Measurements from ENCODE around the gene PEDS1. TPM values are rescaled to one million over a fixed set of nuclear protein-coding genes. Genes with fewer than 3 reads are reported as not detected.
A peak's percentile ranks its signal among the peaks of the same experiment; 100 is the strongest.

The PEDS1 gene
- total and polyA plus RNA-seq, 2 of the 13 experiments (the other 11 are each of a cell fraction or from before 2014, with no cell fraction given), result 30.5 to 93.9 TPM

- peak; percentile 22 for TF ChIP-seq HHEX (CRISPR knock-in tag; IDR thresholded peaks at IDR 0.05)
- peak; percentile 32 for TF ChIP-seq ONECUT2 (CRISPR knock-in tag; IDR thresholded peaks at IDR 0.05)
- peak; percentile 88 for TF ChIP-seq KDM6A (CRISPR knock-in tag; IDR thresholded peaks at IDR 0.05; ENCODE audit: low read depth)
- no peak for TF ChIP-seq ZNF549 (CRISPR knock-in tag; IDR thresholded peaks at IDR 0.05)
- peak; percentile 97 for TF ChIP-seq FOXA3 (CRISPR knock-in tag; IDR thresholded peaks at IDR 0.05)
- TF ChIP-seq POLR2AphosphoS2 (IDR thresholded peaks at IDR 0.05; ENCODE audit: low read depth, low read length), result 0 out of 2 replicates have a peak, but pooled peaks have one; percentile 54
- peak in 1 of 2 experiments; percentile 85; a peak in 2 of 4 replicates for TF ChIP-seq KLF16 (CRISPR knock-in tag; IDR thresholded peaks at IDR 0.05)
- peak; percentile 92 for TF ChIP-seq HOXA3 (CRISPR knock-in tag; IDR thresholded peaks at IDR 0.05)
- no peak for TF ChIP-seq RBM39 (IDR thresholded peaks at IDR 0.05; ENCODE audit: low read depth, low read length, poor library complexity, severe bottlenecking)
- TF ChIP-seq, protein P1, sequence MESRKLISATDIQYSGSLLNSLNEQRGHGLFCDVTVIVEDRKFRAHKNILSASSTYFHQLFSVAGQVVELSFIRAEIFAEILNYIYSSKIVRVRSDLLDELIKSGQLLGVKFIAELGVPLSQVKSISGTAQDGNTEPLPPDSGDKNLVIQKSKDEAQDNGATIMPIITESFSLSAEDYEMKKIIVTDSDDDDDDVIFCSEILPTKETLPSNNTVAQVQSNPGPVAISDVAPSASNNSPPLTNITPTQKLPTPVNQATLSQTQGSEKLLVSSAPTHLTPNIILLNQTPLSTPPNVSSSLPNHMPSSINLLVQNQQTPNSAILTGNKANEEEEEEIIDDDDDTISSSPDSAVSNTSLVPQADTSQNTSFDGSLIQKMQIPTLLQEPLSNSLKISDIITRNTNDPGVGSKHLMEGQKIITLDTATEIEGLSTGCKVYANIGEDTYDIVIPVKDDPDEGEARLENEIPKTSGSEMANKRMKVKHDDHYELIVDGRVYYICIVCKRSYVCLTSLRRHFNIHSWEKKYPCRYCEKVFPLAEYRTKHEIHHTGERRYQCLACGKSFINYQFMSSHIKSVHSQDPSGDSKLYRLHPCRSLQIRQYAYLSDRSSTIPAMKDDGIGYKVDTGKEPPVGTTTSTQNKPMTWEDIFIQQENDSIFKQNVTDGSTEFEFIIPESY (CRISPR knock-in tag; IDR thresholded peaks at IDR 0.05), result peak; percentile 85
- TF ChIP-seq ZNF430 (CRISPR knock-in tag; IDR thresholded peaks at IDR 0.05), result peak; percentile 86
- TF ChIP-seq SIN3A (IDR thresholded peaks at IDR 0.05; ENCODE audit: borderline replicate concordance, low read depth, low read length), result peak; percentile 96
- TF ChIP-seq HNRNPH1 (optimal IDR thresholded peaks at IDR 0.05; ENCODE audit: low read depth, low read length), result peak; percentile 81
- peak; percentile 90 for TF ChIP-seq ZNF274 (CRISPR knock-in tag; IDR thresholded peaks at IDR 0.05)
- TF ChIP-seq HMGA1 (CRISPR knock-in tag; conservative IDR thresholded peaks at IDR 0.05), result no peak
- peak; percentile 88; the same call in 1 of the 2 replicates for TF ChIP-seq SSRP1 (CRISPR knock-in tag; IDR thresholded peaks at IDR 0.05)
- TF ChIP-seq ZNF264 (CRISPR knock-in tag; IDR thresholded peaks at IDR 0.05), result peak; percentile 54
- peak; percentile 93 for TF ChIP-seq FOXO1 (CRISPR knock-in tag; IDR thresholded peaks at IDR 0.05)
- peak; percentile 78 for TF ChIP-seq ELF3 (CRISPR knock-in tag; IDR thresholded peaks at IDR 0.05)
- 0 out of 2 replicates have a peak, but pooled peaks have one; percentile 22 for TF ChIP-seq PAWR (CRISPR knock-in tag; IDR thresholded peaks at IDR 0.05; ENCODE audit: borderline replicate concordance)
- peak; percentile 94 for TF ChIP-seq ZNF567 (CRISPR knock-in tag; IDR thresholded peaks at IDR 0.05; ENCODE audit: borderline replicate concordance)
- TF ChIP-seq PAF1 (CRISPR knock-in tag; IDR thresholded peaks at IDR 0.05), result no peak
- peak; percentile 90; the same call in 1 of the 2 replicates for TF ChIP-seq ZNF253 (CRISPR knock-in tag; IDR thresholded peaks at IDR 0.05; ENCODE audit: borderline replicate concordance)
- peak; percentile 84; the same call in 1 of the 2 replicates for TF ChIP-seq ZNF296 (CRISPR knock-in tag; conservative IDR thresholded peaks at IDR 0.05)
- peak; percentile 92 for TF ChIP-seq ZHX1 (CRISPR knock-in tag; IDR thresholded peaks at IDR 0.05; ENCODE audit: low read depth)
- TF ChIP-seq ZNF589 (CRISPR knock-in tag; conservative IDR thresholded peaks at IDR 0.05), result no peak
- peak; percentile 95 for TF ChIP-seq IRF2 (CRISPR knock-in tag; IDR thresholded peaks at IDR 0.05)
- no peak for TF ChIP-seq RFX1 (IDR thresholded peaks at IDR 0.05)
- peak; percentile 47 for TF ChIP-seq ZNF768 (CRISPR knock-in tag; IDR thresholded peaks at IDR 0.05)
Observed at GRCh38 chr20:50165684-50166554, 12.4 kb upstream of the PEDS1 start (continued).

All from HepG2 (cell line).